Prostate gland (tissue), 2 donors: ENCODE data around the gene BHLHE40.

Experiments
- POLR2A ChIP-seq: fragments of 450-650 bp; IDR thresholded peaks from one replicate; pipeline ENCODE4 v1.6.1; 2016; ENCODE audit warnings: antibody characterized with exemption, mild to moderate bottlenecking
- POLR2AphosphoS5 ChIP-seq: sonication (generic); formaldehyde crosslinking; IDR thresholded peaks from one replicate; pipeline ENCODE4 v1.6.1; 2017; ENCODE audit warnings: antibody characterized with exemption
- TF ChIP-seq, protein P1 (sequence below), 4 experiments: fragments of 200-600 bp in 2 of 4; fragments of 450-650 bp in 2 of 4; sonication (generic) in 2 of 4; IDR thresholded peaks; 1 replicate in 3 of 4; 2 replicates in 1 of 4; pipeline ENCODE4 v1.5.1; 2016 to 2019; ENCODE audit warnings: antibody characterized with exemption in 4 of 4, mild to moderate bottlenecking in 2 of 4, moderate library complexity in 2 of 4

DNA sequence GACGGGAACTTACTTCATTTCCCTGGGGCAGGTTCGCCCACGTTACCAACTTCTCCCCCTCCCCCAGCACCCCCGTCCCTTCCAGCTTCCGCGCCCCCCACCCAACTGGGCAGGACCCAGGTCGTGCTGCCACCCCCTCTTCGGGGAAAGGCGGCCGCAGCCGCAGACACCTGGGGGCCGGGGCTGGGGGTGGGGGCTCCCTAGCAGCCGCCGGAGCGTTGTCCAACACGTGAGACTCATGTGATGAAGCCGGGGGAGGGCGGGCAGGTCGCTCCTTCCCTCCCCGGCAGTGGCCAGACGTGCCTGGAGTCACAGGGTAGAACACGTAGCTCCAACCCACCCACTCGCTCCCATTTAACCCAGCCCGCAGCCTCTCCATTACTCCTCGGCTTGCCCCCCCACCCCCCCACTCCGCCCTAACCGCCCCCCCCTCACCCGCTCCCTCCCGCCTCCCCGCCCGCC lies 240 bp upstream of the BHLHE40 start:
- peak; percentile 1 for TF ChIP-seq POLR2AphosphoS5
- TF ChIP-seq, protein P1, sequence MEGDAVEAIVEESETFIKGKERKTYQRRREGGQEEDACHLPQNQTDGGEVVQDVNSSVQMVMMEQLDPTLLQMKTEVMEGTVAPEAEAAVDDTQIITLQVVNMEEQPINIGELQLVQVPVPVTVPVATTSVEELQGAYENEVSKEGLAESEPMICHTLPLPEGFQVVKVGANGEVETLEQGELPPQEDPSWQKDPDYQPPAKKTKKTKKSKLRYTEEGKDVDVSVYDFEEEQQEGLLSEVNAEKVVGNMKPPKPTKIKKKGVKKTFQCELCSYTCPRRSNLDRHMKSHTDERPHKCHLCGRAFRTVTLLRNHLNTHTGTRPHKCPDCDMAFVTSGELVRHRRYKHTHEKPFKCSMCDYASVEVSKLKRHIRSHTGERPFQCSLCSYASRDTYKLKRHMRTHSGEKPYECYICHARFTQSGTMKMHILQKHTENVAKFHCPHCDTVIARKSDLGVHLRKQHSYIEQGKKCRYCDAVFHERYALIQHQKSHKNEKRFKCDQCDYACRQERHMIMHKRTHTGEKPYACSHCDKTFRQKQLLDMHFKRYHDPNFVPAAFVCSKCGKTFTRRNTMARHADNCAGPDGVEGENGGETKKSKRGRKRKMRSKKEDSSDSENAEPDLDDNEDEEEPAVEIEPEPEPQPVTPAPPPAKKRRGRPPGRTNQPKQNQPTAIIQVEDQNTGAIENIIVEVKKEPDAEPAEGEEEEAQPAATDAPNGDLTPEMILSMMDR (IDR thresholded peaks at IDR 0.05), result no peak
- no peak for TF ChIP-seq POLR2A
